OCI-LY7 (cell line): ENCODE measurements around the gene ZAR1L. TPM values are rescaled to one million over a fixed set of nuclear protein-coding genes. Genes with fewer than 3 reads are reported as not detected.

Experiments used
- BruUV-seq: library from RNA; stranded (reverse); fragments of 400-500 nt; replicated peaks from 2 replicates; lab custom pipeline; 2021; lab: Mats Ljungman, UMichigan
- CTCF ChIA-PET: fragments of 300-600 bp; sonication (Branson Sonifier 250); formaldehyde crosslinking; loops from one replicate; lab custom pipeline; 2022; ENCODE audit warnings: antibody characterized with exemption; ENCODE audit not compliant: unreplicated experiment; lab: Charles Lee
- POLR2A ChIA-PET: fragments of 300-600 bp; sonication (Branson Sonifier 250); formaldehyde crosslinking; loops from one replicate; lab custom pipeline; 2022; ENCODE audit warnings: antibody characterized with exemption; lab: Charles Lee
- DNase-seq: peaks from one replicate; pipeline ENCODE4 v3.0.0-alpha.2; 2015; ENCODE audit warnings: low spot score
- H2AFZ ChIP-seq: fragments of 200-600 bp; sonication (generic), shearing (Covaris generic); 2 replicates; pipeline ENCODE4 v1.6.1; 2014; ENCODE audit warnings: mild to moderate bottlenecking, antibody characterized with exemption, low read length, moderate library complexity
- H3K27ac ChIP-seq: fragments of 200-600 bp; sonication (generic); 2 replicates; pipeline ENCODE4 v1.5.1; 2014; ENCODE audit warnings: mixed run types, low read depth, mild to moderate bottlenecking, moderate library complexity, low read length, inconsistent platforms; ENCODE audit not compliant: poor library complexity, severe bottlenecking
- H3K36me3 ChIP-seq: fragments of 200-600 bp; sonication (generic); 2 replicates; pipeline ENCODE4 v1.6.1; 2014; ENCODE audit warnings: mild to moderate bottlenecking, antibody characterized with exemption, low read length, moderate library complexity, mixed read lengths; ENCODE audit not compliant: insufficient read depth
- H3K4me1 ChIP-seq: fragments of 200-600 bp; sonication (generic); 2 replicates; pipeline ENCODE4 v1.5.1; 2014; ENCODE audit warnings: mild to moderate bottlenecking, low read length; ENCODE audit not compliant: insufficient read depth, poor library complexity, severe bottlenecking
- H3K4me2 ChIP-seq: fragments of 200-600 bp; sonication (generic); 2 replicates; pipeline ENCODE4 v1.6.1; 2014; ENCODE audit warnings: mild to moderate bottlenecking, low read length
- H3K4me3 ChIP-seq: fragments of 200-600 bp; sonication (generic); 2 replicates; pipeline ENCODE4 v1.5.1; 2014; ENCODE audit warnings: mild to moderate bottlenecking, low read depth, low read length; ENCODE audit not compliant: poor library complexity, severe bottlenecking
- H3K79me2 ChIP-seq: fragments of 200-600 bp; sonication (generic); 2 replicates; pipeline ENCODE4 v1.6.1; 2016; ENCODE audit warnings: low read depth, mild to moderate bottlenecking, low read length, moderate library complexity, mixed read lengths; ENCODE audit not compliant: insufficient read depth
- H3K9me2 ChIP-seq: fragments of 200-600 bp; sonication (generic); 2 replicates; pipeline ENCODE4 v1.6.1; 2016; ENCODE audit warnings: mild to moderate bottlenecking, low read length, mixed read lengths; ENCODE audit not compliant: insufficient read depth
- H3K9me3 ChIP-seq: fragments of 200-600 bp; sonication (generic); 2 replicates; pipeline ENCODE4 v1.6.1; 2014; ENCODE audit warnings: mild to moderate bottlenecking, mixed run types, low read length, mixed read lengths
- H4K20me1 ChIP-seq: fragments of 200-600 bp; sonication (generic); 2 replicates; pipeline ENCODE4 v1.6.1; 2014; ENCODE audit warnings: mild to moderate bottlenecking, antibody characterized with exemption, low read length, moderate library complexity, mixed read lengths; ENCODE audit not compliant: insufficient read depth
- EZH2phosphoT487 ChIP-seq: fragments of 200-600 bp; sonication (generic); IDR thresholded peaks from 2 replicates; pipeline ENCODE4 v1.6.1; 2018; ENCODE audit warnings: low read depth, borderline replicate concordance, mild to moderate bottlenecking, mixed run types, antibody characterized with exemption, low read length, moderate library complexity, mixed read lengths
- intact Hi-C: fragments of 100-400 bp; cut with micrococcal nuclease; formaldehyde crosslinking; loops from one replicate; pipeline ENCODE4 v1.10.0; 2022; ENCODE audit not compliant: unreplicated experiment
- total RNA-seq, 2 experiments: library from RNA; depleted of rRNA in 1 of 2; stranded (reverse); fragments of >200 nt in 1 of 2; shearing (Covaris generic) in 1 of 2; gene quantifications; 2 replicates each; pipeline ENCODE4 v1.2.3, GENCODE V29; 2014 to 2022
- TF ChIP-seq, protein P1 (sequence below): fragments of 200-600 bp; sonication (generic); conservative IDR thresholded peaks from 2 replicates; pipeline ENCODE4 v1.5.1; 2014; ENCODE audit warnings: mild to moderate bottlenecking, antibody characterized with exemption, low read length, moderate library complexity, mixed read lengths

The ZAR1L gene
- total RNA-seq, 2 experiments from 2014 or later = 0.32 to 1.1 TPM

DNA sequence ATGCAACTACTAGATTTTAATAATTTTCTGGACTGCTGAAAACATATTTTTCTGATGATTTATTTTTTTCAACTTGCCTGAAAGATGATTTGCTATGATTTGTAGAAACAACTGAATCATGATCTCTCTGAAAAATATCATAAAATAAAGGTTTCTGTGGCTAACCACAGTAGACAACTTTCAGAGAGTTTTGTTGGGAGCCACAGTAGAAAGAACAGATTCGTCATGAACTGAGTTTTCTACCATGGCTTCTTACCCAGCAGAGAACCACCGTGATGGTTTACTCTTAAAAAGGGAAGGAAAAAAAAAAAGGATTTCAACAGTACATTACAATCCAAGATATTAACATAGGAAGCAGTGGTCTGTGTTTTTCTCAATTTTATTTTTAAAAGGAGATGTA, 18.0 kb downstream of the ZAR1L start:
- intact Hi-C loops = no loop called here
- no peak overlapping the region for H2AFZ ChIP-seq
- DNase-seq = no peak
- no TSS peak for BruUV-seq
- no peak overlapping the region for H3K4me3 ChIP-seq
- ChIA-PET CTCF (no interaction called here), POLR2A (interaction anchor here (1.3 kb wide), 1 partner anchor 9 kb away, joined by 6 read pairs; no protein-coding TSS in a partner anchor)
- no peaks in the 10 kb centered on the region for H3K9me3 ChIP-seq
- H3K4me2 ChIP-seq = no peak overlapping the region
- H3K27ac ChIP-seq = no peak overlapping the region
- H3K4me1 ChIP-seq = no peaks in the 10 kb centered on the region
- H3K79me2 ChIP-seq = no peaks in the 10 kb centered on the region
- TF ChIP-seq EZH2phosphoT487 = no peak
- TF ChIP-seq, protein P1, sequence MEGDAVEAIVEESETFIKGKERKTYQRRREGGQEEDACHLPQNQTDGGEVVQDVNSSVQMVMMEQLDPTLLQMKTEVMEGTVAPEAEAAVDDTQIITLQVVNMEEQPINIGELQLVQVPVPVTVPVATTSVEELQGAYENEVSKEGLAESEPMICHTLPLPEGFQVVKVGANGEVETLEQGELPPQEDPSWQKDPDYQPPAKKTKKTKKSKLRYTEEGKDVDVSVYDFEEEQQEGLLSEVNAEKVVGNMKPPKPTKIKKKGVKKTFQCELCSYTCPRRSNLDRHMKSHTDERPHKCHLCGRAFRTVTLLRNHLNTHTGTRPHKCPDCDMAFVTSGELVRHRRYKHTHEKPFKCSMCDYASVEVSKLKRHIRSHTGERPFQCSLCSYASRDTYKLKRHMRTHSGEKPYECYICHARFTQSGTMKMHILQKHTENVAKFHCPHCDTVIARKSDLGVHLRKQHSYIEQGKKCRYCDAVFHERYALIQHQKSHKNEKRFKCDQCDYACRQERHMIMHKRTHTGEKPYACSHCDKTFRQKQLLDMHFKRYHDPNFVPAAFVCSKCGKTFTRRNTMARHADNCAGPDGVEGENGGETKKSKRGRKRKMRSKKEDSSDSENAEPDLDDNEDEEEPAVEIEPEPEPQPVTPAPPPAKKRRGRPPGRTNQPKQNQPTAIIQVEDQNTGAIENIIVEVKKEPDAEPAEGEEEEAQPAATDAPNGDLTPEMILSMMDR = no peak
- H3K9me2 ChIP-seq = no peaks in the 10 kb centered on the region
- no peaks in the 10 kb centered on the region for H4K20me1 ChIP-seq
- no peaks in the 10 kb centered on the region for H3K36me3 ChIP-seq

DNA sequence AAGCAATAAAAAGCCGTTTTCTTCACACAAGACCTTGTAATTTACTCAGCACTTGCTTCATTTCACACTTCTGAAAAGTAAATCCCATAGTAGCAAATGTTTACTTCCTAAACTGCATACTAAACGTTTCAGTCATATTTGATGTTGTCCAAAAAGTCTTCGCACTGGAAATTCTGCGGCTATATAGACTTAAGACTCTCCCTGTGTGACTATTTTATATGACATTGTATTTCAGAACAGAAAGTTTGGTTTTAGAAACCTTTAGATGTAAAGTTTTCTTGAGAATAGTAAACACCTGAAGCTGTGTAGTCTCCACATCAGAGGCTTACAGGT, 29.6 kb downstream of the ZAR1L start:
- TF ChIP-seq, protein P1 = no peak
- TF ChIP-seq EZH2phosphoT487 = no peak
- no peak overlapping the region for H3K4me3 ChIP-seq
- no peaks in the 10 kb centered on the region for H4K20me1 ChIP-seq
- no peak overlapping the region for H3K4me2 ChIP-seq
- no TSS peak for BruUV-seq
- no peak overlapping the region for H2AFZ ChIP-seq
- no peak for DNase-seq
- no peaks in the 10 kb centered on the region for H3K9me2 ChIP-seq
- POLR2A ChIA-PET = interaction anchor here (0.7 to 1.0 kb wide), 2 partner anchors 150 to 278 kb away, joined by 3 read pairs; no protein-coding TSS in a partner anchor
- H3K36me3 ChIP-seq = no peaks in the 10 kb centered on the region
- no peaks in the 10 kb centered on the region for H3K79me2 ChIP-seq
- H3K27ac ChIP-seq = no peak overlapping the region
- H3K9me3 ChIP-seq = no peaks in the 10 kb centered on the region
- H3K4me1 ChIP-seq = no peaks in the 10 kb centered on the region
- CTCF ChIA-PET = no interaction called here
- intact Hi-C loops = no loop called here

DNA sequence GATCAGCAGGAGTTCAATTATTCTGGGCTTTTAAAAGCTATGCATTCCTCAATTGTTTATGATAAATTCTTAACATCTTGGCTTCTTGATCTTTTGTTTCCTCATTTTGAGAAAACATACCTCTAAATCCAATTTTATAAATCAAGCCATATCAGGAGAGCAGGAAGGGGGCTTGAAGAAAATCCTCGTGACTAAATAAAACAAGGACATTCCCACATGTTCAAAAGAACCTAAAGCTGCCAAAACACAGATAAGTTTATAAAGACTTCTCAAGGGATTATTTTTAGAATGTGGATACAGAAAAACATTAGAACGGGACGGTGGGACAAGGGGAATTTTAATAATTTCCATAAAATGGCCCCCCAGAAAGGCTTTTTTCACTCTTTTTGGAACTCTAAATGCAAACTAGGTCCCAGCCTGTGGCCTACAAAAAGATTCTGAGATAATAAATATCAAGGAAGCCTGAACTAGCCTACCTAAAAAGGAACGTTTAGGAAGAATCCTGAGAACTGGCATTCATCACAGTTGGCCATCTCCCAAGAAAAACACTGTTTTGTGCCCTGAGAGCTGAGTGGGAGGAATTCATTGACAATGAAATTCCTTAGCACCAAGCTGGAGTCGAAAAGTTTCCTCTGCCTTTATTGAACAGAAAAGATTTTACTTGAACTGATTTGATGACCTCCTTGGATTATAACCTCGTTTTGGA, 30.1 kb downstream of the ZAR1L start:
- H3K9me2 ChIP-seq = no peaks in the 10 kb centered on the region
- no TSS peak for BruUV-seq
- POLR2A ChIA-PET = interaction anchor here (0.7 to 1.0 kb wide), 2 partner anchors 96 to 278 kb away, joined by 3 to 5 read pairs; no protein-coding TSS in a partner anchor

More for the DNA sequence above, 30.1 kb downstream of the ZAR1L start:
- H3K4me3 ChIP-seq = no peak overlapping the region
- no peak overlapping the region for H3K4me2 ChIP-seq
- no peak overlapping the region for H2AFZ ChIP-seq
- H3K36me3 ChIP-seq = no peaks in the 10 kb centered on the region
- no peaks in the 10 kb centered on the region for H4K20me1 ChIP-seq
- CTCF ChIA-PET = no interaction called here
- H3K4me1 ChIP-seq = no peaks in the 10 kb centered on the region
- no peak for TF ChIP-seq EZH2phosphoT487
- TF ChIP-seq, protein P1 = no peak
- intact Hi-C loops = no loop called here
- no peak for DNase-seq
- H3K79me2 ChIP-seq = no peaks in the 10 kb centered on the region
- H3K27ac ChIP-seq = no peak overlapping the region
- H3K9me3 ChIP-seq = no peaks in the 10 kb centered on the region
